ENCODE results near the gene ACTL7A.
"Not testable (repeated sequence)": the region's sequence is repeated elsewhere in the genome, so short reads cannot be mapped to it uniquely, and the experiment has no call there.

Gene ACTL7A

GRCh38 chr9:108861997-108862396 lies at the start of gene ACTL7A:
TSS of gene ACTL7A (plus strand) at chr9:108862266. CDS start at chr9:108862323, 57 bp downstream.
- no peak for DNase-seq (ENCODE audit: low read depth)

- DNase-seq (ENCODE audit: low read depth): no peak
Measured at GRCh38 chr9:108812396-108813025, 49.6 kb upstream of the ACTL7A start.

GRCh38 chr9:108813951-108814601 lies 48.0 kb upstream of the ACTL7A start:
- DNase-seq (ENCODE audit: low read depth): no peak

GRCh38 chr9:108815156-108815555 lies 46.9 kb upstream of the ACTL7A start:
- no peak for DNase-seq (ENCODE audit: low read depth)

GRCh38 chr9:108816037-108816436 lies 46.0 kb upstream of the ACTL7A start:
- no peak for DNase-seq (ENCODE audit: low read depth)

- no peak for DNase-seq (ENCODE audit: low read depth)
Measured at GRCh38 chr9:108823829-108824228, 38.2 kb upstream of the ACTL7A start.

GRCh38 chr9:108830272-108830671 lies 31.8 kb upstream of the ACTL7A start:
- DNase-seq (ENCODE audit: low read depth): no peak

GRCh38 chr9:108831496-108832178 lies 30.4 kb upstream of the ACTL7A start:
- DNase-seq (ENCODE audit: low read depth): no peak

- no peak for DNase-seq (ENCODE audit: low read depth)
Measured at GRCh38 chr9:108832179-108832500, 29.9 kb upstream of the ACTL7A start.

- no peak for DNase-seq (ENCODE audit: low read depth)
Measured at GRCh38 chr9:108834959-108835665, 27.0 kb upstream of the ACTL7A start.

- no peak for DNase-seq (ENCODE audit: low read depth)
Measured at GRCh38 chr9:108835831-108836230, 26.2 kb upstream of the ACTL7A start.

GRCh38 chr9:108836319-108836718 lies 25.7 kb upstream of the ACTL7A start:
- DNase-seq (ENCODE audit: low read depth): no peak

- DNase-seq (ENCODE audit: low read depth): no peak
Measured at GRCh38 chr9:108836781-108837180, 25.3 kb upstream of the ACTL7A start.

- no peak for DNase-seq (ENCODE audit: low read depth)
Measured at GRCh38 chr9:108837530-108837929, 24.5 kb upstream of the ACTL7A start.

- DNase-seq (ENCODE audit: low read depth): no peak
Measured at GRCh38 chr9:108838017-108838416, 24.0 kb upstream of the ACTL7A start.

GRCh38 chr9:108839561-108839960 lies 22.5 kb upstream of the ACTL7A start:
- DNase-seq (ENCODE audit: low read depth): not testable (repeated sequence)

- DNase-seq (ENCODE audit: low read depth): no peak
Measured at GRCh38 chr9:108842610-108843295, 19.3 kb upstream of the ACTL7A start.

GRCh38 chr9:108844391-108844790 lies 17.7 kb upstream of the ACTL7A start:
- DNase-seq (ENCODE audit: low read depth): no peak

- no peak for DNase-seq (ENCODE audit: low read depth)
Measured at GRCh38 chr9:108844856-108845255, 17.2 kb upstream of the ACTL7A start.

GRCh38 chr9:108845507-108845906 lies 16.6 kb upstream of the ACTL7A start:
- DNase-seq (ENCODE audit: low read depth): no peak

GRCh38 chr9:108845947-108846346 lies 16.1 kb upstream of the ACTL7A start:
- no peak for DNase-seq (ENCODE audit: low read depth)

- not testable (repeated sequence) for DNase-seq (ENCODE audit: low read depth)
Measured at GRCh38 chr9:108848296-108848695, 13.8 kb upstream of the ACTL7A start.

Measured in activated gamma-delta T cell treated with anti-CD3 and anti-CD28 coated beads, Interleukin-2, amount 50 U/mL, for 16 hours (primary cell).